CD8-positive, alpha-beta memory T cell (primary cell): ENCODE measurements around the gene MAP2K5. TPM values are rescaled to one million over a fixed set of nuclear protein-coding genes. Genes with fewer than 3 reads are reported as not detected.

Experiments
- CTCF ChIA-PET: fragments of 350-600 bp; sonication (Branson Sonifier 250); formaldehyde crosslinking; loops from one replicate; lab custom pipeline; 2021; ENCODE audit warnings: antibody characterized with exemption; lab: Charles Lee
- POLR2A ChIA-PET: fragments of 350-600 bp; sonication (Branson Sonifier 250); formaldehyde crosslinking; loops from one replicate; lab custom pipeline; 2021; ENCODE audit warnings: antibody characterized with exemption; lab: Charles Lee
- DNase-seq, 5 donors: peaks; one replicate each; pipeline versions ENCODE4 v3.0.0 to v3.0.0-alpha.2; 2020 to 2022; ENCODE audit warnings: mixed read lengths in 1 of 5
- H3K27ac ChIP-seq: one replicate; pipeline ENCODE4 v1.7.0; 2013; ENCODE audit warnings: low read depth, mild to moderate bottlenecking, low read length, moderate library complexity
- H3K27me3 ChIP-seq: 2 replicates; pipeline ENCODE4 v1.7.0; 2013; ENCODE audit warnings: low read length, mild to moderate bottlenecking; ENCODE audit not compliant: insufficient read depth, poor library complexity, severe bottlenecking
- H3K36me3 ChIP-seq: 2 replicates; pipeline ENCODE4 v1.7.0; 2013; ENCODE audit warnings: mild to moderate bottlenecking, low read length, moderate library complexity; ENCODE audit not compliant: insufficient read depth
- H3K4me1 ChIP-seq: 2 replicates; pipeline ENCODE4 v1.7.0; 2013; ENCODE audit warnings: mild to moderate bottlenecking, low read length, moderate library complexity; ENCODE audit not compliant: insufficient read depth
- H3K4me3 ChIP-seq: 2 replicates; pipeline ENCODE4 v1.7.0; 2013; ENCODE audit warnings: mild to moderate bottlenecking, low read length
- H3K9me3 ChIP-seq: 2 replicates; pipeline ENCODE4 v1.7.0; 2013; ENCODE audit warnings: mild to moderate bottlenecking, low read length
- H3K27ac Mint-ChIP-seq, 8 donors: one replicate each; pipeline ENCODE4 v1.8.0; 2020 to 2021; ENCODE audit warnings: mixed read lengths in 8 of 8, mild to moderate bottlenecking in 6 of 8, inconsistent platforms in 3 of 8, moderate library complexity in 3 of 8
- H3K27me3 Mint-ChIP-seq, 2 donors: one replicate each; pipeline ENCODE4 v1.8.0; 2020 to 2021; ENCODE audit warnings: mixed read lengths in 2 of 2, mild to moderate bottlenecking in 1 of 2, moderate library complexity in 1 of 2
- H3K36me3 Mint-ChIP-seq, 3 donors: one replicate each; pipeline ENCODE4 v1.8.0; 2020 to 2021; ENCODE audit warnings: mixed read lengths in 3 of 3, inconsistent platforms in 1 of 3, mild to moderate bottlenecking in 1 of 3
- H3K4me1 Mint-ChIP-seq, 3 donors: one replicate each; pipeline ENCODE4 v1.8.0; 2020 to 2021; ENCODE audit warnings: mixed read lengths in 3 of 3, inconsistent platforms in 1 of 3, mild to moderate bottlenecking in 1 of 3
- H3K4me3 Mint-ChIP-seq, 7 donors: one replicate each; pipeline ENCODE4 v1.8.0; 2020 to 2021; ENCODE audit warnings: mixed read lengths in 7 of 7, mild to moderate bottlenecking in 6 of 7, moderate library complexity in 4 of 7, inconsistent platforms in 2 of 7
- H3K9me3 Mint-ChIP-seq, 5 donors: one replicate each; pipeline ENCODE4 v1.8.0; 2020 to 2022; ENCODE audit warnings: mixed read lengths in 5 of 5, mild to moderate bottlenecking in 3 of 5, moderate library complexity in 2 of 5, inconsistent platforms in 1 of 5
- polyA plus RNA-seq: library from polyadenylated mRNA; unstranded; fragments of 300-500 nt; fragmentation: Illumina TruSeq; gene quantifications from one replicate; pipeline ENCODE4 v1.2.3, GENCODE V29; 2021
- total RNA-seq, 2 experiments: library from RNA; stranded (reverse); gene quantifications; one replicate each; pipeline ENCODE4 v1.2.3, GENCODE V29; 2021

Gene MAP2K5
- 10 to 100 TPM; 20.1 to 21.4 TPM for total RNA-seq
- 20.0 TPM for polyA plus RNA-seq

DNA sequence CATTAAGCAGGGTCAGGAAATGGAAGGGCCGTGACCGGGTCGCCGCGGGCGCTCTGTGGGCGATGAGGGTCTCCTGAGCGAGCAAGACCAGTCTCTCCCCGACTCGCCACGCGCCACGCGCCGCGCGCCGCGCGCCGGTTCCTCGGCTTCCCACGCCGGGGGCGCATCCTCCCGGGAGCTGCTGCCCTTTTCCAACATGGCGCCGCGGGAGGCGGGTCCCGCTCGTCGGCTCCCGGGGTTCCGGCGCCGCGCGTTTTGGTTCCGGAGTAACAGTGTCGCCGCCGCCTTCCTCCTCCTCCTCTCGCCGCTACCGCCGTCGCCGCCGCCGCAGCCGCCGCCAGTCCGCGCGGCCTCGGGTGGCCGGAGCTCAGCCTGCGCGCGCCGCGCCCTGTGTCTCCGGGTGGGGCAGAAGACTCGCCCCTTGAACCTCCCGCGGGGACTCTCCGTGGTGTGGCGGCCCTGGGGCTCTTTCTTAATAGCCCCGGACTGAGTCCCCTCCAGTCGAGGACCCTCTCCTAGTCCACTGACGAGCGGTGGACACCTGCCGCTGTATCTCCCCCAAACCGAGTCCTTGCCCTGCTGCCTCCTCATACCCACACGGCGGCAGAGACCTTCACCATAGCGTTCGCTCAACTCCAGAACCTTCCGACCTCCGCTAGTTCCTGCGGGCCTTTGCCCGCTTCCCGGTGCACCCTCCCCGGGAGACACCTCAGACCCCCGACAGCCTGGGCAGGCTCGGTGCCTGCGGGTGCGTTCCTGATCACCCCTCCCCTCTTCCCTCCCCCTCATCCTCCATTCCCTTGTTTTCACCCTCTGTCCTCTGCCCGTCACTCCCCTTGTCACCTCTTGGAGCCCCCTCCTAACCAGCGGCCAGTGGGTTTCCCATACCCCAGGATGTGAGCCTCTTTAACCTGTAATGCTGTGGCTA lies at the start of gene MAP2K5:
Gene MAP2K5 (plus strand): TSS at position 284 of the 928 bp plus-strand sequence. CDS start 633 bp downstream, at position 917.
- ChIA-PET POLR2A (interaction anchor here (0.8 to 1.8 kb wide), 6 partner anchors 15 to 735 kb away, joined by 3 to 33 read pairs (median 4); partner anchors contain the start of genes C15orf61 and FEM1B), CTCF (interaction anchor here (1.0 to 1.3 kb wide), 3 partner anchors 17 to 293 kb away, joined by 4 read pairs; no protein-coding TSS in a partner anchor)
- Histone ChIP-seq H3K27ac (peak within 1 kb of the TSS; percentile 81), H3K27me3 (no peaks in the 10 kb centered on the region), H3K36me3 (peaks cover 7% of the 10 kb centered on the region), H3K9me3 (no peaks in the 10 kb centered on the region), H3K4me3 (peak within 1 kb of the TSS; percentile 79), H3K4me1 (peaks cover 26% of the 10 kb centered on the region)
- Mint-ChIP-seq H3K36me3 (peaks cover 0 to 33% (median 7%) of the 10 kb centered on the region in 3 donors), H3K27ac (peak within 1 kb of the TSS; percentile 96 to 99 (median 98)), H3K4me3 (peak within 1 kb of the TSS; percentile 92 to 99 (median 97)), H3K9me3 (no peaks in the 10 kb centered on the region), H3K4me1 (peaks cover 33 to 67% (median 51%) of the 10 kb centered on the region in 3 donors), H3K27me3 (no peaks in the 10 kb centered on the region)
- DNase-seq = peak; percentile 77 to 86 (median 78)

DNA sequence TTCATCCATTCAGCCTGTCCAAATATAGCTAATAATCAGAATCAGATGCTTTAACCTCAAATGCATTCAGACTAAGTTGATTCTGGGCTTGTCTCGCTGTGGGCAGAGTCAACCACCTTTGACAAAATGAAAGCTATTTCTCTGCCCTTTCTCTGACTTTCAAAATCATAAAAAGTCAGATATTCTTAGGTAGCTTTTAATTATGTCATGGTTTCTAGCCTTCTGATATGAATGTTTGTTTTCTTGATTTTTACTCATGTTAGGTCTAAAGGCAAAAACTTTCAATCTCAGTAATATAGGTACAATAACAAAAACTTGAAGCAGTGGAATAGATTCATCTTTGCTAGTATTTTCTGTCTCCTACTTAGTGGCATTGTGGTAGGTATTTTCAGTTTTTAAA lies 46.9 kb upstream of the MAP2K5 start:
- ChIA-PET CTCF (interaction anchor here (1.1 kb wide), 1 partner anchor 38 kb away, joined by 3 read pairs; no protein-coding TSS in a partner anchor), POLR2A (no interaction called here)
- Histone ChIP-seq H3K4me3 (no peak overlapping the region), H3K36me3 (no peaks in the 10 kb centered on the region), H3K27me3 (no peaks in the 10 kb centered on the region), H3K27ac (no peak overlapping the region), H3K4me1 (no peaks in the 10 kb centered on the region), H3K9me3 (no peaks in the 10 kb centered on the region)
- no peak for DNase-seq
- no peak overlapping the region for H3K27ac Mint-ChIP-seq
- no peaks in the 10 kb centered on the region for H3K4me1 Mint-ChIP-seq
- no peak overlapping the region for H3K4me3 Mint-ChIP-seq
- peaks cover 4 to 12% (median 6%) of the 10 kb centered on the region in 3 donors for H3K36me3 Mint-ChIP-seq
- H3K9me3 Mint-ChIP-seq = no peaks in the 10 kb centered on the region
- no peaks in the 10 kb centered on the region for H3K27me3 Mint-ChIP-seq

DNA sequence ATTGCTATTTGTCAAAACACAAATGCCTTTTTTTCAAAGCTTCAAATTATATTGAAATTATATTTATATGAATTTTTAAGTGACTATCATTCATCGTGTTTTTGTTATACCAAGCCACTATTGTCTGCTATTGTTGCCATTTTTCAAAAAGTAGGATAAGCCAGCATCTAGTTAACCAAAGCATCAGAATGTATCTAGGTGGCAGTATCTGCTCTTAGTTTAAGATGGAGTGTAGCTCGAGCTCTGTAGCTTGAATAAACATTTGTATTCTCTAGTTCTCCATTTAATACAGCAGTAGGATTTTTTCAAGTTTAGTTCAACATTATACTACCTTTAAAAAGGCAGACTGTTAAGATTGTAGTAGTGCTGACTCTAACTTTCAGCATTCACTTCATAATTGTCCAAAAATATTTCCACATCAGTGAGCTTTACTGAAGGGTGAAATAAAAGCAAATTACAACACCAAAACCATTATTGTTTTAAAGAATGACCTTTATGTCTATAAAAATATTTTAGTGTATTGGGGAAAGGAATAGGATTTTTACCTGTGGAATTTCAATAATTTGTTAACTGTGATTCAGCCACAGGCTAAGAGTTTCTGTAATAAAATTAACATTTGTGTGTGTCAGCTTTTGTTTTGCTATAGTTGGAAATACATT lies 41.2 kb upstream of the MAP2K5 start:
- no peak overlapping the region for H3K4me3 ChIP-seq
- no peak for DNase-seq
- no peak overlapping the region for H3K4me3 Mint-ChIP-seq
- ChIA-PET CTCF (interaction anchor here (0.8 to 0.9 kb wide), 2 partner anchors 44 to 335 kb away, joined by 3 to 4 read pairs; no protein-coding TSS in a partner anchor), POLR2A (no interaction called here)
- no peak overlapping the region for H3K27ac ChIP-seq
- no peaks in the 10 kb centered on the region for H3K36me3 ChIP-seq
- H3K4me1 Mint-ChIP-seq = peaks cover 0 to 1% (median 0%) of the 10 kb centered on the region in 3 donors
- no peak overlapping the region for H3K27ac Mint-ChIP-seq
- no peaks in the 10 kb centered on the region for H3K4me1 ChIP-seq
- H3K9me3 Mint-ChIP-seq = no peaks in the 10 kb centered on the region
- H3K36me3 Mint-ChIP-seq = peaks cover 0 to 6% (median 4%) of the 10 kb centered on the region in 3 donors
- H3K27me3 Mint-ChIP-seq = no peaks in the 10 kb centered on the region
- H3K27me3 ChIP-seq = no peaks in the 10 kb centered on the region
- no peaks in the 10 kb centered on the region for H3K9me3 ChIP-seq

DNA sequence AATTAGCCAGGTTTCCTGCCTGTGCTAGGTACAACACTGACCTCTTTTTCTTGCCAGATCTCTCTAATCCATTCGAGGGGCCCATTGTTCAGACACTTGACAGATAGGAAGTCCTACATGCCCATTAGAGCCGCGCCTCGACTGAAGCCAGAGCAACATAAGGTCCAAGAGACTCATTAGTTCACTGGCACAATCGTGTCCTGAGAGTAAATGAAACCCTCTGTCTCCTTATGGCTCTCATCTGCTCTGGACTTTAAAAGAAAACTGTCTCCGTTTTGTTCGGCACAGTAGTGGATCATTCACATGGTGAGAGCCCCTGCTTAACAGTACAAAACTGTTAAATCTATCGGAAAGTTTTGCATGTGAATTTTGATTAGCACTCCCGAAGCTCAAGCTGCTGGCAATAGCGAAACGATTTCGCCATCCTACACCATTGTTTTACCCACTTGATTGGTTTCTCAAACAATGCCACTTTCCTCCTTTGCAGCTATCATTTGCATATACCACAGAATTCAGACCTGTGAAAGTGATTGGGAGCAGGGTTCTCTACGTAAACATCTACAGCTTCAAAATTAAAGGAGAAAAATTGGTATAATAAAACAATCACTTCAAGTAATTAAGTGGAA lies 40.6 kb upstream of the MAP2K5 start:
- no peak overlapping the region for H3K27ac ChIP-seq
- no peaks in the 10 kb centered on the region for H3K9me3 Mint-ChIP-seq
- H3K4me1 Mint-ChIP-seq = peaks cover 0 to 1% (median 0%) of the 10 kb centered on the region in 3 donors
- no peaks in the 10 kb centered on the region for H3K4me1 ChIP-seq
- ChIA-PET CTCF (interaction anchor here (0.7 to 0.8 kb wide), 2 partner anchors 9 to 43 kb away, joined by 3 read pairs; no protein-coding TSS in a partner anchor), POLR2A (no interaction called here)
- no peaks in the 10 kb centered on the region for H3K36me3 ChIP-seq
- H3K27me3 ChIP-seq = no peaks in the 10 kb centered on the region
- H3K27ac Mint-ChIP-seq = no peak overlapping the region
- no peak overlapping the region for H3K4me3 ChIP-seq
- H3K4me3 Mint-ChIP-seq = no peak overlapping the region
- H3K36me3 Mint-ChIP-seq = peaks cover 0 to 6% (median 4%) of the 10 kb centered on the region in 3 donors
- H3K9me3 ChIP-seq = no peaks in the 10 kb centered on the region
- H3K27me3 Mint-ChIP-seq = no peaks in the 10 kb centered on the region
- DNase-seq = no peak

DNA sequence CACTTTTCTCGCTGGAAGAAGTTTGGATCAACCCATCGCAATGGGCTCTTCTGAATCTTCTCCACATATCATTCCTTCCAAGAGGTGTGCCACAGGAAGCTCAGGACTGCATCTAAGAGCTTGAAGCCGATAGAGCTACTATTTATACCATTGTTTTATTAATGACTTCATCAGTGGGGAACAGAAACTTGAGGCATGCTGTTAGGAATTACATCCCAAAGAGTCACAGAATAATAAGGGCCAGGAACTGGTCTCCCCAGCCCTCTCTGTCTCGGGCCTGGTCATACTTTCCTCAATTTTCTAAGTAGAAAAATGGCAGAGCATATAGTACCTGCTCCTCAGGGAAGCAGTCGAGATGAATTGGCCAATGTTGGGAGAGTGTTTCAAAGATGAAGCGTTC lies 38.4 kb upstream of the MAP2K5 start:
- CTCF ChIA-PET = interaction anchor here (1.0 to 1.9 kb wide), 2 partner anchors 8 to 332 kb away, joined by 3 to 4 read pairs; no protein-coding TSS in a partner anchor
- no peak for DNase-seq
- Mint-ChIP-seq H3K4me3 (no peak overlapping the region), H3K27ac (no peak overlapping the region), H3K4me1 (peaks cover 0 to 1% (median 0%) of the 10 kb centered on the region in 3 donors), H3K36me3 (peaks cover 0 to 10% (median 7%) of the 10 kb centered on the region in 3 donors), H3K27me3 (no peaks in the 10 kb centered on the region), H3K9me3 (no peaks in the 10 kb centered on the region)
- Histone ChIP-seq H3K27me3 (no peaks in the 10 kb centered on the region), H3K4me3 (no peak overlapping the region), H3K36me3 (no peaks in the 10 kb centered on the region), H3K4me1 (no peaks in the 10 kb centered on the region), H3K27ac (no peak overlapping the region), H3K9me3 (no peaks in the 10 kb centered on the region)
- POLR2A ChIA-PET = no interaction called here

DNA sequence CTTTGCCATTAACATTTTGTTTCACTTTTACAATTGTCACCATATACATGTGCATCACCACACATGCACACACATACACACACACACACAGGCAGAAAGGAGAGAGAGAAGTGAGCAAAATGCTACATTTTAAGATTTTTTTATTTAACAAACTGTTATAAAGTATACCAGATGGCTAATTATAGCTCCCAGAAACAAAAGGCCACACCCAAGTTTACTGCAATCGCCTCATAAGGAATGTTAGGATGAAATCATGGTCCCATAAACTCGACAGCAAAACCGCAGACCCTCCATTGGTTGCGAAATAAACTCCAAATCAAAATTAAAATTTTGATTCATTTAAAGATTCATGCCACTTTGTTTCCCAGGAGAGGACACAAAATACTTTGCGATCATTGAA lies 37.7 kb upstream of the MAP2K5 start:
- CTCF ChIA-PET = interaction anchor here (1.9 kb wide), 1 partner anchor 331 kb away, joined by 4 read pairs; no protein-coding TSS in a partner anchor
- Histone ChIP-seq H3K4me1 (no peaks in the 10 kb centered on the region), H3K27me3 (no peaks in the 10 kb centered on the region), H3K9me3 (no peaks in the 10 kb centered on the region), H3K36me3 (no peaks in the 10 kb centered on the region), H3K27ac (no peak overlapping the region), H3K4me3 (no peak overlapping the region)
- H3K4me1 Mint-ChIP-seq = peaks cover 0 to 1% (median 0%) of the 10 kb centered on the region in 3 donors
- no peak for DNase-seq
- POLR2A ChIA-PET = no interaction called here
- no peak overlapping the region for H3K4me3 Mint-ChIP-seq
- H3K9me3 Mint-ChIP-seq = no peaks in the 10 kb centered on the region
- peaks cover 0 to 10% (median 8%) of the 10 kb centered on the region in 3 donors for H3K36me3 Mint-ChIP-seq
- peak overlapping the region in 1 of 8 donors; percentile 40 for H3K27ac Mint-ChIP-seq
- H3K27me3 Mint-ChIP-seq = no peaks in the 10 kb centered on the region

DNA sequence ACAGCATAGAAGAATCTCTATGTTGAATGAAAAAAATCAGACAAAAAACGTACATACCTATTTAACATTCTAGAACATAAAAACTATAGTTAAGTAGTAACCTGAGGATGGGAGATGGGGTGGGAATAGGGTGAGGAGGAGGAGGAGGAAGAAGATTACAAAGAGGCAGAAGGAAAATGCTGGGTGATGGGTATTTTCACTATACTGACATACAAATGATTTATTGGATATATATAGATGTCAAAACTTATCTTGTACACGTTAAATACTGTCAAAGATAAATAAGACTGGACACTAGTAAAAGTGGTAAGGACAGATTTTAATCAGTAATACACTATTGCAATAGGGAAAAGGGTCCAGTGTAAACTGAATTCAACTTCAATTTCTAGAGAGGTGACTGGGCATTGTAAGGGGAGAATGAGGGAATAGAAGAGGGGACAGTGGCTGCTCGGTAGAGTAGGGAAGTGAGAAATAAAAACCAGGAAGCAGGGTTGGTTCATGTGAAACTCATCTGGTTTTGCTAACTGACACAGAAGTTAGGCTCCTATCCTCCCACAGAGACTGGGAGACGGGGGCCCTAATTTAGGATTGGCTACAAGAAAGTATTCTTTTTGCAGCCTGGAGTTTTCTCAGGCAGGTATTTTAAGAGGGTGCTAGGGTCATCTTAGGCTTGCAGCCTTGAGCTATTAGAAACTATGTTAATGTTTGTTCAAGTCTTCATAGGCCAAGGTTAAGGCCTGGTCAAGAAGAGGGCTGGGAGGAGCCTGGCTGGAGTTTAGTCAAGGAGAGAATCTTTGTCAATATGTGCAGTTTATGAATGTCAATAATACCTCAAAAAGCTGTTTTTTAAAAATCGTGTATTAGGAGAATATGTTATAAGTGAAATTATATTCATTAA lies 36.6 kb upstream of the MAP2K5 start:
- no peak overlapping the region for H3K4me3 Mint-ChIP-seq
- Histone ChIP-seq H3K4me3 (no peak overlapping the region), H3K27ac (no peak overlapping the region), H3K36me3 (no peaks in the 10 kb centered on the region), H3K9me3 (no peaks in the 10 kb centered on the region), H3K27me3 (no peaks in the 10 kb centered on the region), H3K4me1 (no peaks in the 10 kb centered on the region)
- peaks cover 0 to 15% (median 9%) of the 10 kb centered on the region in 3 donors for H3K36me3 Mint-ChIP-seq
- H3K4me1 Mint-ChIP-seq = peaks cover 0 to 1% (median 0%) of the 10 kb centered on the region in 3 donors
- no peak for DNase-seq
- H3K9me3 Mint-ChIP-seq = no peaks in the 10 kb centered on the region
- ChIA-PET POLR2A (no interaction called here), CTCF (no interaction called here)
- no peaks in the 10 kb centered on the region for H3K27me3 Mint-ChIP-seq
- H3K27ac Mint-ChIP-seq = peak overlapping the region in 2 of 8 donors; percentile 5 to 68
